Gastrocnemius medialis (tissue), 4 donors: ENCODE results near the gene SLC25A12.

Experiments used
- CTCF ChIP-seq, 5 experiments: fragments of 450-650 bp in 3 of 5; fragments of 200-600 bp in 2 of 5; sonication (generic) in 2 of 5; IDR thresholded peaks in 4 of 5; conservative IDR thresholded peaks in 1 of 5; 1 replicate in 4 of 5; 2 replicates in 1 of 5; pipeline ENCODE4 v1.5.1; 2016 to 2019; ENCODE audit warnings: antibody characterized with exemption in 5 of 5, mild to moderate bottlenecking in 3 of 5, moderate library complexity in 3 of 5
- POLR2A ChIP-seq, 2 donors: fragments of 450-650 bp; IDR thresholded peaks; one replicate each; pipeline ENCODE4 v1.6.1; 2017; ENCODE audit warnings: antibody characterized with exemption in 2 of 2, mild to moderate bottlenecking in 2 of 2, moderate library complexity in 2 of 2

GRCh38 chr2:171834286-171834685 lies 59.8 kb downstream of the SLC25A12 start:
- TF ChIP-seq CTCF (IDR thresholded peaks at IDR 0.05 in 4 of 5, conservative IDR thresholded peaks at IDR 0.05 in 1 of 5): no peak
- no peak for TF ChIP-seq POLR2A (IDR thresholded peaks at IDR 0.05)
